Thoracic aorta (tissue), 2 donors: Measurements from ENCODE around the gene POPDC3. TPM values are rescaled to one million over a fixed set of nuclear protein-coding genes. Genes with fewer than 3 reads are reported as not detected.
"Not testable (repeated sequence)": the region's sequence is repeated elsewhere in the genome, so short reads cannot be mapped to it uniquely, and the experiment has no call there.

Experiments used
- ATAC-seq: fragments of 150-250 bp; one replicate; pipeline ENCODE4 v1.8.0; 2017; ENCODE audit warnings: low read depth; ENCODE audit not compliant: insufficient number of reproducible peaks, low FRiP score
- DNase-seq: peaks from one replicate; pipeline ENCODE4 v3.0.0-alpha.2; 2020; ENCODE audit warnings: low spot score
- H3K27ac ChIP-seq, 2 donors: fragments of 200-600 bp; sonication (generic); 1 replicate in 1 of 2; 2 replicates in 1 of 2; pipeline ENCODE4 v1.5.1; 2016; ENCODE audit warnings: mild to moderate bottlenecking in 2 of 2, moderate library complexity in 2 of 2
- H3K27me3 ChIP-seq: fragments of 200-600 bp; sonication (generic); replicated peaks from 2 replicates; pipeline ENCODE4 v1.6.0; 2016; ENCODE audit warnings: mild to moderate bottlenecking; ENCODE audit not compliant: insufficient read depth
- H3K36me3 ChIP-seq: fragments of 200-600 bp; sonication (generic); one replicate; pipeline ENCODE4 v1.5.1; 2016
- H3K4me1 ChIP-seq, 2 donors: fragments of 200-600 bp; sonication (generic); 1 replicate in 1 of 2; 2 replicates in 1 of 2; pipeline versions ENCODE4 v1.5.1 to v1.6.0; 2016; ENCODE audit warnings: low read depth in 2 of 2, mild to moderate bottlenecking in 1 of 2; ENCODE audit not compliant: control insufficient read depth in 1 of 2
- H3K4me3 ChIP-seq: fragments of 200-600 bp; sonication (generic); 2 replicates; pipeline ENCODE4 v1.5.1; 2016; ENCODE audit warnings: mild to moderate bottlenecking
- H3K9me3 ChIP-seq: fragments of 200-600 bp; sonication (generic); 2 replicates; pipeline ENCODE4 v1.5.1; 2016
- total RNA-seq, 2 donors: library from RNA; depleted of rRNA; stranded (reverse); fragments of >200 nt; gene quantifications; one replicate each; pipeline versions ENCODE4 v1.1.0 to v1.2.3, GENCODE V29; 2016
- TF ChIP-seq, protein P1 (sequence below): fragments of 200-600 bp; sonication (generic); IDR thresholded peaks from one replicate; pipeline ENCODE4 v1.5.1; 2019; ENCODE audit warnings: antibody characterized with exemption

The POPDC3 gene
- total RNA-seq, 2 donors from 2014 or later, result not detected

DNA sequence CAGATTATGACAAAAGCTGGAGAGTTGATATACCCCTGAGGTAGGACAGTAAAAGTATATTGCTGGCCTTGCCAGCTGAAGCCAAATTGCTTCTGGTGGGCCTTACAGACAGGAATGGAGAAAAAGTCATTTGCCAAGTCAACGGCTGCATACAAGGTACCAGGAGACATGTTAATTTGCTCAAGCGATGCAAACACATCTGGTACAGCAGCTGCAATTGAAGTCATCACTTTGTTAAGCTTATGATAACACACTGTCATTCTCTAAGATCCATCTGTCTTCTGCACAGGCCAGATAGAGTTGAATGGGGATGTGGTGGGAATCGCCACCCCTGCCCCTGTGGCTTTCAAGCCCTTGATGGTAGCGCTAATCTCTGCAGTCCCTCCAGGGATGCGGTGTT lies 40.4 kb upstream of the POPDC3 start:
- Histone ChIP-seq H3K27ac (no peak overlapping the region), H3K27me3 (no peaks in the 10 kb centered on the region), H3K9me3 (no peaks in the 10 kb centered on the region), H3K4me1 (no peaks in the 10 kb centered on the region), H3K4me3 (no peak overlapping the region), H3K36me3 (no peaks in the 10 kb centered on the region)
- DNase-seq (no peak), ATAC-seq (no peak)
- TF ChIP-seq, protein P1, sequence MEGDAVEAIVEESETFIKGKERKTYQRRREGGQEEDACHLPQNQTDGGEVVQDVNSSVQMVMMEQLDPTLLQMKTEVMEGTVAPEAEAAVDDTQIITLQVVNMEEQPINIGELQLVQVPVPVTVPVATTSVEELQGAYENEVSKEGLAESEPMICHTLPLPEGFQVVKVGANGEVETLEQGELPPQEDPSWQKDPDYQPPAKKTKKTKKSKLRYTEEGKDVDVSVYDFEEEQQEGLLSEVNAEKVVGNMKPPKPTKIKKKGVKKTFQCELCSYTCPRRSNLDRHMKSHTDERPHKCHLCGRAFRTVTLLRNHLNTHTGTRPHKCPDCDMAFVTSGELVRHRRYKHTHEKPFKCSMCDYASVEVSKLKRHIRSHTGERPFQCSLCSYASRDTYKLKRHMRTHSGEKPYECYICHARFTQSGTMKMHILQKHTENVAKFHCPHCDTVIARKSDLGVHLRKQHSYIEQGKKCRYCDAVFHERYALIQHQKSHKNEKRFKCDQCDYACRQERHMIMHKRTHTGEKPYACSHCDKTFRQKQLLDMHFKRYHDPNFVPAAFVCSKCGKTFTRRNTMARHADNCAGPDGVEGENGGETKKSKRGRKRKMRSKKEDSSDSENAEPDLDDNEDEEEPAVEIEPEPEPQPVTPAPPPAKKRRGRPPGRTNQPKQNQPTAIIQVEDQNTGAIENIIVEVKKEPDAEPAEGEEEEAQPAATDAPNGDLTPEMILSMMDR, result no peak

DNA sequence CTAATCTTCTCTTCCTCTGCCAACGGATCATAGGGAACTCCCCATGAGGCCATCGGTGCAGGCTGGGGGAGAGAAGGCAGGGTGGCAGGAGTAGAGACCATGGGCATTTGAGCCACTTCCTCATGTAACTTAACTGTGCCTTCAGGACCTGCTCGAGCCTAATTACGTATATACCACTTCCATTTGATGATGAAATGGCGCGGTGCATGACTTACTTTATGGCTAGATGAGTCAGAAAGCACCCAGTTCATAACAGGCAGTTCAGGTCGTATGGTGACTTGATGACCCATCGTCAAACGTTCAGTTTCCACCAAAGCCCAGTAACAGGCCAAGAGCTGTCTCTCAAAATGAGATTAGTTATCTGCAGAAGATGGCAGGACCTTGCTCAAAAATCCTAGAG lies 39.4 kb upstream of the POPDC3 start:
- H3K27me3 ChIP-seq, H3K4me1 ChIP-seq, H3K4me3 ChIP-seq, H3K36me3 ChIP-seq, H3K27ac ChIP-seq, ATAC-seq, H3K9me3 ChIP-seq, DNase-seq: not testable (repeated sequence)

DNA sequence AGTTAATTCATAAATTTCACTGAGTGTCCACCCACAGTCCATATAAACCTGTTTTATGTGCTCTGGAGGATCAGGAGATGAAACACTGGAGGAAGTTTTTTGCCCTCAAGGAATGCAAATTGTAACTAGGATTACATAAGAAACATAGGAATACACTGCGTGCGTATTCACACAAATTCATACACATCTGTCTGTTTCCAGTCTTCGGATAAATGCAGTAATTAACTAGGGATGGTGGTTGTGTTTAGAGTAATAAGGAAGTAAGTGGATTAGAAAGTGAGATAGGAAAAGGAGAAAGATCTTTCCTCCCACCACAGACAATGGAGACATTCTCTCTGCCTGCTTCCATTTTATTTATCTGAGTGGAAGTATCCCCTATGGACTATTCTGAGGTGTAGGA lies 35.7 kb upstream of the POPDC3 start:
- Histone ChIP-seq H3K9me3 (no peaks in the 10 kb centered on the region), H3K27me3 (no peaks in the 10 kb centered on the region), H3K36me3 (no peaks in the 10 kb centered on the region), H3K27ac (no peak overlapping the region), H3K4me3 (no peak overlapping the region), H3K4me1 (no peaks in the 10 kb centered on the region)
- no peak for ATAC-seq
- no peak for DNase-seq
- TF ChIP-seq, protein P1, result no peak

DNA sequence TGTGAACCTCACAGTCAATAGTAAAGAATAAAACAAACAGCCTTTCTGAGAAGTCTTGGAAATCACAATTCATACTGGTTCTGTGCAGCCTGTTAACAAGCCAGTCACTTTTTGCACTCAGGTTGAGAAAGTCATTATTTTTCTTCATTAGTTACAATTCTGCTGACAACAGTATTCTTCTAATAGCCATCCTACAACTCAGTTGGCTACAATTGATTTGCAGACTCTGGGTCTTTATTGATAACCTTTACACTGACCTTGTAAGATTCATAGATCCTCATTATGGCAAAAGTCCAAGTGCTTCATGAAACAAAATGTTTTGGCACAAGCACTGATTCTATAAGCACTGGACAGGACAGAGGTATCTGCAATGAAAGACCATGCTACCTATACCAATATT lies 34.9 kb upstream of the POPDC3 start:
- TF ChIP-seq, protein P1, result no peak
- Histone ChIP-seq H3K4me1 (no peaks in the 10 kb centered on the region), H3K27me3 (no peaks in the 10 kb centered on the region), H3K36me3 (no peaks in the 10 kb centered on the region), H3K9me3 (no peaks in the 10 kb centered on the region), H3K4me3 (no peak overlapping the region), H3K27ac (no peak overlapping the region)
- no peak for ATAC-seq
- DNase-seq, result no peak

DNA sequence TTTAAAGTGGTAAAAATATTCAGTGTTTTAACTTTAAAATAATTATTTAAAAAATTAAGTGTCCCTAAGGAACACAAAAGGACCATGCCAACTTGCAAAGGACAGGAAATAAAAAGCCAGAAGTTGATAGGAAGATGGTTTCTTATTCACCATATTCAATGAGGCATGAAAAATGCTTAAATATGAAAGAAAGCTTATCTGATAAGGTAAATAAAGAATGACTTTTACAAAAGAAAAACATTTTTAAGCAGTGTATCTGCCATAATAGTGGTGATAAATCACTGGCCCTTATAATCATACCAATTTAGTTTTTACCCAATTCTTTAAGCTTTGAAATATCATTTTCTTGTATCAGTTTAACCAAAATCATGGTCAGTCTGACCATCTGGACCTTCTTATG lies 33.5 kb upstream of the POPDC3 start:
- Histone ChIP-seq H3K36me3 (no peaks in the 10 kb centered on the region), H3K27ac (no peak overlapping the region), H3K4me1 (no peaks in the 10 kb centered on the region), H3K27me3 (no peaks in the 10 kb centered on the region), H3K4me3 (no peak overlapping the region), H3K9me3 (no peaks in the 10 kb centered on the region)
- DNase-seq (no peak), ATAC-seq (no peak)
- TF ChIP-seq, protein P1, result no peak

DNA sequence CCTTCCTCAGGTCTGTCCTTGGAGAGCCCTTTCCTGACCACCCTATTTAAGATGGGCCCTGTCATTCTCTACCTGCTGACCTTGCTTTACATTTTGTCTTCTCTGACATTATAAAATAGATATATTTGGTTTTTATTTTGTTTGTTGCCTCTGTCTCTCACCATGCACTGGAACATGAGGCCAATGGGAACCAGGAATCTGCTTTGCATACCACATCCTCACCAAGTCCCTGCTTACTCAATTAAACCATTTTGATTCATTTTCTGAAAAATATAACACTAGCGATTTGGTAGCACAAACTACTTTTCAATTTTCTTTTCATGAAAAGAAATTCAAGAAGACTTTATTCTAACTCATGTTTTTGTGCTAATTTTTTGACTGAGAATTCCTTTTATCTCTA lies 32.8 kb upstream of the POPDC3 start:
- DNase-seq, result no peak
- no peak for ATAC-seq
- no peaks in the 10 kb centered on the region for H3K27me3 ChIP-seq
- H3K4me1 ChIP-seq, result no peaks in the 10 kb centered on the region
- no peaks in the 10 kb centered on the region for H3K36me3 ChIP-seq
- no peak overlapping the region for H3K27ac ChIP-seq
- no peak overlapping the region for H3K4me3 ChIP-seq
- TF ChIP-seq, protein P1, result no peak
- no peaks in the 10 kb centered on the region for H3K9me3 ChIP-seq
